DMS53 treated with DMSO at 0.1 percent for 48 hours (cell line): ENCODE measurements around the gene CDK17.

ENCODE experiments used
- DNase-seq: peaks from one replicate; lab custom pipeline; 2025; ENCODE audit not compliant: unreplicated experiment; lab: John Stamatoyannopoulos, UW

CDK17 gene

DNA sequence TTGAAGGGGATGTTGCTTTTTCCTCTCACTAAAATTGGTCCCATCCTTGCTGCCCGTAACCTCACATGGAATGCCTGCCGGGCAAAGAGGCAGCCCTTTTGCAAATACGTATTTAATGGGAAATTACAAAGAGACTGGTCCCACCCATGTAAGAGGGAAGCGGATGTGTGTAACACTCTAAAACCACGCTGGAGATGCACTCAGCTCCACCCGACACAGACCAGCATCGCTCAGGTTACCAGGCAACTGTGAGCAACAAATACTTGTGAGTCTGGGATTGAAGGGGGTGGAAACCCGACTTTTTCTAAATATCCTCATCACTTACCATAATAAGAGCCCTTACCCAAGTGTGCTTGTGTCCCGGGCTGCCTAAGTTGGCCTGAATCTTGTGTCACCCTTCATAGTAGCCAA lies 158.4 kb downstream of the CDK17 start:
- DNase-seq: no peak

- no peak for DNase-seq
Observed at GRCh38 chr12:96241431-96241830, 158.8 kb downstream of the CDK17 start.

GRCh38 chr12:96240656-96241055 lies 159.6 kb downstream of the CDK17 start:
- DNase-seq: no peak

GRCh38 chr12:96239711-96240635 lies 160.3 kb downstream of the CDK17 start:
- no peak for DNase-seq

GRCh38 chr12:96238336-96239047 lies 161.7 kb downstream of the CDK17 start:
- no peak for DNase-seq

GRCh38 chr12:96237465-96238077 lies 162.7 kb downstream of the CDK17 start:
- DNase-seq: no peak

GRCh38 chr12:96237035-96237434 lies 163.2 kb downstream of the CDK17 start:
- DNase-seq: no peak

DNA sequence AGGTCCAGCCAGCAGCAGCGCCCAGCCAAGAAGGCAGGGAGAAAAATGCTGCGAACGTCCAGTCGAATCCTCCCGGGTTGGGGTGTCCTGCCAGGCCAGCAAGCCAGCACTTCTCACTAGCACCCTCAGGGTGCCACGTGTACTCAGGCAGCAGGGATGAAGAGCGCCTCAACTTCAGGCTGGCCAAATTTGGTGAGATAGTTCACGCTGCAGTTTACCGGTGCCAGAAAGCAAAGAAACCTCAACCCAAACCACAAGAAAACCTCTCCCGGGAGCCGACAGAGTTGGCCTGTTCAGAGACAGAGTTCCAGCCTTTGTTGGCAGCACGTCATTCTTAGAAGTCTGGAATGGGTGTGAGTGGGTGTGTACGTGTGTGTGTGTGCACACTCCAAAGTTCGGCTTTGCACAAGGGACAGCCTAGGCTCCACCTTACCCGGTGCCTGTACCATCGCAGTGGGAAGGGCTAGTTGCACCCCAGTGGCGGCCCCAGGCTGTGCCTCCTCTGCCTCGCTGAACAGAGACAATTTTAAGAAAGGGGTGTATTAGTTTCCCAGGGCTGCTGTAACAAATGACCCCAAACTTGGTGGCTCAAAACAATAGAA lies 163.9 kb downstream of the CDK17 start:
- DNase-seq: no peak

DNA sequence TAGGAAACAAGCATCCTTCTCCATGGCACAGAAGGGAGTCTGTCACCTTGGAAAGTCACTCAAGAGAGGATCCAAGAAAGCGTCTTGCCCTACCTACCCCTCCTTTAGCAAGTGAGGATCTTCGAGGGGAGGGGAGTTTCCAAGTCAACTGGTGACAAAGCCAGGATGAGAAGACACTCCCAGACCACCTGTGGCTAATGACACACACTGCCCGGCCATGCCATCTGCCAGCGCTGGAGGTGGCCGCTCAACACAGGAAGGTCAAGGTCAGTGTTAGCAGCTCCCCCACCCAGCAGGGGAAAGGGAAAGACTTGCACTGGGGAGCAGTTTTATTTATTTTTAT lies 164.8 kb downstream of the CDK17 start:
- DNase-seq: no peak

- no peak for DNase-seq
Observed at GRCh38 chr12:96234591-96235483, 165.4 kb downstream of the CDK17 start.

DNA sequence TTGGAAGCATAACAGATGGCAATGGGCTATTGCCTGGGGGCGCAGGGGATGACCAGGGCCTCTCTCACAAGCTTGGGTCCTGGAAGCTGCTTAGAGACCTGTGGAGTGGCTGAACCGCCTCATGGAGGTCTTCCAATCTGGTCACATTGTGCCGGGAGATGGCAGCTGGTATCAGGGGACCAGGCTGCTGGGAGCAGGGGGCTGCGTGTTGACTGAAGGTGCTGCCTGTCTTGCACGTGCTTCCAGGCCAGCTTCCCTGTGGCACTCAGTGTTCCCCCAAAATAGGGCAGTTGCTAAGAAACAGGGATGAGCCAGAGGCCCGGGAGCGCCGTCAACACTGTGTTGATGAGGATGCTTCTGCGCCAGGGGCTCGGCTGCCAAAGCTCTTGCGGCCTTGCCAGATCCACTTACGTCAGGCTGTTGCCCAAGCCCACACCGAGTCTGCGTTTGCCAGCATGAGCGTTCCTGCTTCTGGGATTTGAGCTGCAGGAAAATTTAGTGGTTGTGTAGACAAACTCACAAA lies 166.2 kb downstream of the CDK17 start:
- DNase-seq: no peak

DNA sequence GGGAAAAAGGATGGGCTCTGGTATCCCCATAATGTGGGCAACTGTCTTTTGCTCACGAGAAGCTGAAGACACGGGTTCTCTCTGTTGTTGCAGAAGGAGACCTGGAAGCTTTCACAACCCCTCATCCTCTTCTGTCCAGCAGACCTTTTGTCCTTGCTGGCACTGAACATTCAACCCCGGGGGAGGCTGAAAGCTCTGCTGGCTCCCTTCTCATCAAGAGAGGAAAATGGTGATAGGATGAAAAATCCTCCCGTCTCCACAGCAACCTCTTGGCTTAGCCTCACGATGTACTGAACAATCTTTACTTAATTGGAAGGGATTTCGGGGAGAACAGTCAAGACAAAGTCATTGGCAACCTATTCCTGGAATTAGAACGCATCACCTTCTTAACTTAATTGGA lies 167.1 kb downstream of the CDK17 start:
- no peak for DNase-seq

GRCh38 chr12:96230646-96231045 lies 169.6 kb downstream of the CDK17 start:
- DNase-seq: no peak

GRCh38 chr12:96228566-96229248 lies 171.5 kb downstream of the CDK17 start:
- DNase-seq: no peak
